Activated CD8-positive, alpha-beta memory T cell treated with anti-CD3 and anti-CD28 coated beads, Interleukin-2, amount 10 ng/mL, durations not matched to agents 7 days and 5 days (primary cell): ENCODE data around the gene CREG2. TPM values are rescaled to one million over a fixed set of nuclear protein-coding genes. Genes with fewer than 3 reads are reported as not detected.
A peak's percentile ranks its signal among the peaks of the same experiment; 100 is the strongest.

Source experiments
- ATAC-seq: fragments of 150-1000 bp; cut with Tn5 transposase; one replicate; pipeline ENCODE4 v1.10.0; 2021; ENCODE audit warnings: moderate library complexity
- CTCF ChIA-PET: fragments of 350-600 bp; sonication (Branson Sonifier 250); formaldehyde crosslinking; loops from one replicate; lab custom pipeline; 2021; ENCODE audit warnings: antibody characterized with exemption; lab: Charles Lee
- DNase-seq: peaks from one replicate; pipeline ENCODE4 v3.0.0-alpha.2; 2020
- H3K27ac Mint-ChIP-seq: one replicate; pipeline ENCODE4 v1.8.0; 2021; ENCODE audit warnings: mild to moderate bottlenecking, mixed read lengths
- H3K27me3 Mint-ChIP-seq: one replicate; pipeline ENCODE4 v1.8.0; 2021; ENCODE audit warnings: mixed read lengths
- H3K36me3 Mint-ChIP-seq: one replicate; pipeline ENCODE4 v1.8.0; 2021; ENCODE audit warnings: mild to moderate bottlenecking, mixed read lengths
- H3K4me1 Mint-ChIP-seq: one replicate; pipeline ENCODE4 v1.8.0; 2021; ENCODE audit warnings: mixed read lengths
- H3K4me3 Mint-ChIP-seq: one replicate; pipeline ENCODE4 v1.8.0; 2021; ENCODE audit warnings: mild to moderate bottlenecking, moderate library complexity, mixed read lengths
- H3K9me3 Mint-ChIP-seq: one replicate; pipeline ENCODE4 v1.8.0; 2022; ENCODE audit warnings: low read depth, mixed read lengths
- total RNA-seq, 2 experiments: library from RNA; stranded (reverse); gene quantifications; one replicate each; pipeline ENCODE4 v1.2.3, GENCODE V29; 2021

The CREG2 gene
- total RNA-seq, 2 experiments from 2014 or later: not detected

- no peaks in the 10 kb centered on the region for H3K36me3 Mint-ChIP-seq
- H3K27me3 Mint-ChIP-seq: peaks cover 3% of the 10 kb centered on the region
- ATAC-seq (peak; percentile 45), DNase-seq (peak; percentile 70)
- no peak overlapping the region for H3K4me3 Mint-ChIP-seq
- H3K27ac Mint-ChIP-seq: no peak overlapping the region
- CTCF ChIA-PET: interaction anchor here (0.8 to 4.6 kb wide), 18 partner anchors 10 to 464 kb away, joined by 3 to 36 read pairs (median 3); partner anchors contain the start of genes CREG2, MAP4K4 and RFX8
- H3K9me3 Mint-ChIP-seq: peaks cover 3% of the 10 kb centered on the region
- H3K4me1 Mint-ChIP-seq: no peaks in the 10 kb centered on the region
Observed at GRCh38 chr2:101419096-101419663, 31.9 kb upstream of the CREG2 start.

GRCh38 chr2:101418460-101419095 lies 31.3 kb upstream of the CREG2 start:
- Mint-ChIP-seq H3K27ac (no peak overlapping the region), H3K4me3 (no peak overlapping the region), H3K36me3 (no peaks in the 10 kb centered on the region), H3K9me3 (peaks cover 3% of the 10 kb centered on the region), H3K4me1 (no peaks in the 10 kb centered on the region), H3K27me3 (peaks cover 3% of the 10 kb centered on the region)
- CTCF ChIA-PET: interaction anchor here (0.8 to 4.6 kb wide), 19 partner anchors 10 to 465 kb away, joined by 3 to 36 read pairs (median 3); partner anchors contain the start of genes CREG2, MAP4K4 and RFX8
- DNase-seq (peak; percentile 33), ATAC-seq (no peak)

- Mint-ChIP-seq H3K4me1 (no peaks in the 10 kb centered on the region), H3K4me3 (no peak overlapping the region), H3K27me3 (peaks cover 3% of the 10 kb centered on the region), H3K9me3 (peaks cover 3% of the 10 kb centered on the region), H3K36me3 (no peaks in the 10 kb centered on the region), H3K27ac (no peak overlapping the region)
- DNase-seq (no peak), ATAC-seq (no peak)
- CTCF ChIA-PET: interaction anchor here (0.9 to 4.6 kb wide), 4 partner anchors 9 to 413 kb away, joined by 4 to 36 read pairs (median 14); no protein-coding TSS in a partner anchor
Observed at GRCh38 chr2:101416609-101417008, 29.3 kb upstream of the CREG2 start.

GRCh38 chr2:101415884-101416283 lies 28.6 kb upstream of the CREG2 start:
- Mint-ChIP-seq H3K9me3 (peaks cover 3% of the 10 kb centered on the region), H3K36me3 (no peaks in the 10 kb centered on the region), H3K4me1 (no peaks in the 10 kb centered on the region), H3K27me3 (peaks cover 3% of the 10 kb centered on the region), H3K27ac (no peak overlapping the region), H3K4me3 (no peak overlapping the region)
- no peak for DNase-seq
- ATAC-seq: no peak
- CTCF ChIA-PET: interaction anchor here (0.9 kb wide), 1 partner anchor 66 kb away, joined by 4 read pairs; no protein-coding TSS in a partner anchor

GRCh38 chr2:101415220-101415619 lies 27.9 kb upstream of the CREG2 start:
- Mint-ChIP-seq H3K4me1 (no peaks in the 10 kb centered on the region), H3K9me3 (peaks cover 3% of the 10 kb centered on the region), H3K36me3 (no peaks in the 10 kb centered on the region), H3K4me3 (no peak overlapping the region), H3K27me3 (peaks cover 3% of the 10 kb centered on the region), H3K27ac (no peak overlapping the region)
- DNase-seq (no peak), ATAC-seq (no peak)
- CTCF ChIA-PET: no interaction called here

- peaks cover 5% of the 10 kb centered on the region for H3K27me3 Mint-ChIP-seq
- no peak for ATAC-seq
- CTCF ChIA-PET: interaction anchor here (1.3 kb wide), 1 partner anchor 70 kb away, joined by 3 read pairs; no protein-coding TSS in a partner anchor
Observed at GRCh38 chr2:101412092-101412694, 24.9 kb upstream of the CREG2 start.

GRCh38 chr2:101410746-101411145 lies 23.4 kb upstream of the CREG2 start:
- no peak overlapping the region for H3K4me3 Mint-ChIP-seq
- CTCF ChIA-PET: interaction anchor here (1.1 kb wide), 1 partner anchor 10 kb away, joined by 3 read pairs; no protein-coding TSS in a partner anchor
- ATAC-seq: no peak

More at GRCh38 chr2:101412092-101412694, 24.9 kb upstream of the CREG2 start:
- no peaks in the 10 kb centered on the region for H3K4me1 Mint-ChIP-seq
- H3K9me3 Mint-ChIP-seq: peaks cover 3% of the 10 kb centered on the region
- no peak overlapping the region for H3K27ac Mint-ChIP-seq
- no peaks in the 10 kb centered on the region for H3K36me3 Mint-ChIP-seq
- H3K4me3 Mint-ChIP-seq: no peak overlapping the region
- DNase-seq: no peak

GRCh38 chr2:101410114-101410513 lies 22.8 kb upstream of the CREG2 start:
- CTCF ChIA-PET: interaction anchor here (1.1 kb wide), 1 partner anchor 10 kb away, joined by 3 read pairs; no protein-coding TSS in a partner anchor
- H3K4me1 Mint-ChIP-seq: no peaks in the 10 kb centered on the region

More at GRCh38 chr2:101410746-101411145, 23.4 kb upstream of the CREG2 start:
- no peaks in the 10 kb centered on the region for H3K4me1 Mint-ChIP-seq
- peaks cover 9% of the 10 kb centered on the region for H3K27me3 Mint-ChIP-seq
- H3K27ac Mint-ChIP-seq: no peak overlapping the region
- H3K36me3 Mint-ChIP-seq: no peaks in the 10 kb centered on the region
- H3K9me3 Mint-ChIP-seq: peaks cover 3% of the 10 kb centered on the region
- DNase-seq: no peak

GRCh38 chr2:101409699-101410098 lies 22.4 kb upstream of the CREG2 start:
- CTCF ChIA-PET: interaction anchor here (1.1 to 1.6 kb wide), 3 partner anchors 9 to 68 kb away, joined by 3 to 5 read pairs (median 3); no protein-coding TSS in a partner anchor
- Mint-ChIP-seq H3K36me3 (no peaks in the 10 kb centered on the region), H3K27me3 (peaks cover 12% of the 10 kb centered on the region), H3K27ac (no peak overlapping the region), H3K9me3 (peaks cover under 1% of the 10 kb centered on the region), H3K4me1 (no peaks in the 10 kb centered on the region), H3K4me3 (no peak overlapping the region)
- ATAC-seq (no peak), DNase-seq (no peak)

More at GRCh38 chr2:101410114-101410513, 22.8 kb upstream of the CREG2 start:
- Mint-ChIP-seq H3K4me3 (no peak overlapping the region), H3K9me3 (peaks cover 3% of the 10 kb centered on the region), H3K27me3 (peaks cover 12% of the 10 kb centered on the region), H3K27ac (no peak overlapping the region), H3K36me3 (no peaks in the 10 kb centered on the region)
- no peak for ATAC-seq
- no peak for DNase-seq

- ATAC-seq (no peak), DNase-seq (no peak)
- Mint-ChIP-seq H3K4me3 (no peak overlapping the region), H3K9me3 (no peaks in the 10 kb centered on the region), H3K36me3 (no peaks in the 10 kb centered on the region), H3K4me1 (no peaks in the 10 kb centered on the region), H3K27me3 (peaks cover 14% of the 10 kb centered on the region), H3K27ac (no peak overlapping the region)
- CTCF ChIA-PET: interaction anchor here (0.6 to 1.6 kb wide), 3 partner anchors 10 to 67 kb away, joined by 3 to 5 read pairs (median 3); no protein-coding TSS in a partner anchor
Observed at GRCh38 chr2:101408925-101409324, 21.6 kb upstream of the CREG2 start.

- CTCF ChIA-PET: no interaction called here
- ATAC-seq (no peak), DNase-seq (no peak)
- Mint-ChIP-seq H3K36me3 (no peaks in the 10 kb centered on the region), H3K4me3 (no peak overlapping the region), H3K27ac (no peak overlapping the region), H3K27me3 (peaks cover 42% of the 10 kb centered on the region), H3K4me1 (peaks cover 5% of the 10 kb centered on the region), H3K9me3 (no peaks in the 10 kb centered on the region)
Observed at GRCh38 chr2:101405351-101405899, 18.1 kb upstream of the CREG2 start.

- H3K4me1 Mint-ChIP-seq: peaks cover 5% of the 10 kb centered on the region
- peaks cover 52% of the 10 kb centered on the region for H3K27me3 Mint-ChIP-seq
- no peak overlapping the region for H3K4me3 Mint-ChIP-seq
- no peak for ATAC-seq
- CTCF ChIA-PET: interaction anchor here (2.2 kb wide), 1 partner anchor 15 kb away, joined by 7 read pairs; no protein-coding TSS in a partner anchor
- no peak for DNase-seq
- no peaks in the 10 kb centered on the region for H3K9me3 Mint-ChIP-seq
- H3K27ac Mint-ChIP-seq: no peak overlapping the region
- no peaks in the 10 kb centered on the region for H3K36me3 Mint-ChIP-seq
Observed at GRCh38 chr2:101403745-101404144, 16.4 kb upstream of the CREG2 start.

GRCh38 chr2:101402630-101403029 lies 15.3 kb upstream of the CREG2 start:
- Mint-ChIP-seq H3K27ac (no peak overlapping the region), H3K4me1 (peaks cover 13% of the 10 kb centered on the region), H3K9me3 (no peaks in the 10 kb centered on the region), H3K4me3 (no peak overlapping the region), H3K27me3 (peaks cover 61% of the 10 kb centered on the region), H3K36me3 (no peaks in the 10 kb centered on the region)
- peak; percentile 36 for ATAC-seq
- DNase-seq: no peak
- CTCF ChIA-PET: interaction anchor here (2.2 kb wide), 1 partner anchor 16 kb away, joined by 7 read pairs; no protein-coding TSS in a partner anchor
